SU-DHL-6 (cell line): ENCODE data around the gene CDC16.

Source experiments
- EZH2phosphoT487 ChIP-seq: fragments of 200-600 bp; sonication (generic), shearing (Covaris generic); conservative IDR thresholded peaks from 2 replicates; pipeline ENCODE4 v1.6.1; 2018; ENCODE audit warnings: mild to moderate bottlenecking, antibody characterized with exemption, low read length, moderate library complexity, mixed read lengths
- TF ChIP-seq, protein P1 (sequence below): fragments of 200-600 bp; sonication (generic); IDR thresholded peaks from one replicate; pipeline ENCODE4 v1.5.1; 2017; ENCODE audit warnings: antibody characterized with exemption, mild to moderate bottlenecking, low read length, moderate library complexity; ENCODE audit not compliant: insufficient read depth, poor library complexity, severe bottlenecking

DNA sequence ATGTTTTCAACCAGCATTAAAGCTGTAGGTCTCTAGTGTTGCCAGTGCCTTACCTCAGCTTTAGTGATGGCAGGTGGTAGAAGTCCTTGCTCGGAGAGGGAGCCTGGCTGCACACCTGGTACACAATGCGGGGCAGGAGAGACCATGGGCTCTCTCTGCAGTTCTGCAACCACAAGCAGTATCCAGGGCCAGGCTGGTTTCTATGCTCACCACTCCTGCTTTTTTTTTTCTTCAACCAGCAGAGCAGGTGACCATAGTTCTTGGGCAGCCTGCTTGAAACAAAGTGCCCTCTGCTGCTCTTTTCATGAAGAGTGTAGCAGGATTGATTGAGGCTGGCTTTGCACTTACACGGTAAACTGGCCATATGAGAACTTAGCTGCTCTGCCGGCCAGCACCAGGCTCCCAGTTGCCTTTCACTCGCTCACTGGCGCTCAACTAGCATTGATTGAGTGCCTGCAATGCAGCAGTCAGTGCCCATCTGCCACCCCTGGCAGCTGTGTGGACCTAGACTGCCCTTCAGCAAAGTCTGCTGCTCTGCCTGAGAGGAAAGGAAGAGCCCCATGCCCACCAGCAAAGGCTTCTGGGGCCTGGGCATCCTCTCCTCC lies 75.2 kb downstream of the CDC16 start:
- TF ChIP-seq, protein P1, sequence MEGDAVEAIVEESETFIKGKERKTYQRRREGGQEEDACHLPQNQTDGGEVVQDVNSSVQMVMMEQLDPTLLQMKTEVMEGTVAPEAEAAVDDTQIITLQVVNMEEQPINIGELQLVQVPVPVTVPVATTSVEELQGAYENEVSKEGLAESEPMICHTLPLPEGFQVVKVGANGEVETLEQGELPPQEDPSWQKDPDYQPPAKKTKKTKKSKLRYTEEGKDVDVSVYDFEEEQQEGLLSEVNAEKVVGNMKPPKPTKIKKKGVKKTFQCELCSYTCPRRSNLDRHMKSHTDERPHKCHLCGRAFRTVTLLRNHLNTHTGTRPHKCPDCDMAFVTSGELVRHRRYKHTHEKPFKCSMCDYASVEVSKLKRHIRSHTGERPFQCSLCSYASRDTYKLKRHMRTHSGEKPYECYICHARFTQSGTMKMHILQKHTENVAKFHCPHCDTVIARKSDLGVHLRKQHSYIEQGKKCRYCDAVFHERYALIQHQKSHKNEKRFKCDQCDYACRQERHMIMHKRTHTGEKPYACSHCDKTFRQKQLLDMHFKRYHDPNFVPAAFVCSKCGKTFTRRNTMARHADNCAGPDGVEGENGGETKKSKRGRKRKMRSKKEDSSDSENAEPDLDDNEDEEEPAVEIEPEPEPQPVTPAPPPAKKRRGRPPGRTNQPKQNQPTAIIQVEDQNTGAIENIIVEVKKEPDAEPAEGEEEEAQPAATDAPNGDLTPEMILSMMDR = no peak
- no peak for TF ChIP-seq EZH2phosphoT487
